GF-D8 (cell line): Measurements from ENCODE around the gene XPC.

ENCODE experiments used
- DNase-seq: peaks from one replicate; lab custom pipeline; 2025; lab: John Stamatoyannopoulos, UW

Gene XPC

GRCh38 chr3:14170531-14171159 is 7.8 kb downstream of the XPC start:
- DNase-seq: no peak

GRCh38 chr3:14169871-14170270 is 8.5 kb downstream of the XPC start:
- no peak for DNase-seq

- no peak for DNase-seq
Observed at GRCh38 chr3:14169435-14169834, 9.0 kb downstream of the XPC start.

GRCh38 chr3:14166877-14167603 is 11.4 kb downstream of the XPC start:
- no peak for DNase-seq

DNA sequence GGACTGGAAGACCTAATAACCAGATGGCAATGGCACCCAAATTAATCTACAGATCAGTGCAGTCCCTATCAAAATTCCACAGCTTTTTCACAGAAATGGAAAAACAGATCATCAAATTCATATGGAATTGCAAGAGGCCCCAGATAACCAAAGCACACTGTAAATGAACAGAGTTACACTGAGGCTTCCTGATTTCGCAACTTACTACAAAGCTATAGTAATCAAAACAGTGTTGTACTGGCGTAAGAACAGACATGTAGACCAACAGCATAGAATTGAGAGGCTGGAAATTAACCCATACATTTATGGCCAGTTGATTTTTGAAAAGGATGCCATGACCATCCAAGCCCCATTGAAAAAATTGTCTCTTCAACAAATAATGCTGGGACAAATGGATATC is 16.2 kb downstream of the XPC start:
- DNase-seq: no peak

DNA sequence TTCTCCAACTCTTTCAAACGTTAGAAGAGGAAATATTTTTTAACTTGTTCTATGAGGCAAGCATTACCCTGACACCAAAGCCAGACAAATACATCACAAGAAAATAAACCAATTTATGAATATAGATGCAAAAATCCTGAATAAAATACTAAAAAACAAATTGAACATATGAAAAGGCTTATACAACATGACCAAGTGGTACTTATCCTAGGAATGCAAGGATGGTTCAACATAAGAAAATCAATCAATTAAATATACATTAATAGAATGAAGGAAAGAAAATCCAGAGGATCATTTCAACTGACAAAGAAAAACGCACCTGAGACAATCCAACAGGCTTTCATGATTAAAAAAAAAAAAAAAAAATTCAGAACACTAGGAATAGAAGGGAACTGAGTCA is 17.1 kb downstream of the XPC start:
- DNase-seq: no peak

- no peak for DNase-seq
Observed at GRCh38 chr3:14159426-14159825, 19.0 kb downstream of the XPC start.

GRCh38 chr3:14158370-14158769 is 20.0 kb downstream of the XPC start:
- DNase-seq: no peak

DNA sequence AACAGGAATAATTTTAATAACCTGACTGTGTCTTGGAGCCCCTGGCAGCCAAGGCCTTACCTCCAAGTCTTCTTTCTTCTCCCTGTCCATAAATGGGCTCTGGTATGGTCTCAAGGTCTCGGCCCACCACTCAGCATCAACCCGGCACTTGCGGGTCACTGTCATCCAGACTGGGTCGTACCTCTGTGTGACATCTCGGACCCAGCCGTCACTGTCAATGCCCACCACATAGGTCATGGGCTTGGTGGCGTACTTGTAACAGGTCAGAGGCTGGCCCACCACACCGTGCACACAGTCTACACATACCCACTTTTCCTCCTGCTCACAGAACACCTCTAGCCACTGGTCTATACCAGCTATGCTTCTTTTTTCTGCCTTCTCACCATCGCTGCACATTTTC is 20.4 kb downstream of the XPC start:
- no peak for DNase-seq

GRCh38 chr3:14156843-14157561 is 21.4 kb downstream of the XPC start:
- no peak for DNase-seq

DNA sequence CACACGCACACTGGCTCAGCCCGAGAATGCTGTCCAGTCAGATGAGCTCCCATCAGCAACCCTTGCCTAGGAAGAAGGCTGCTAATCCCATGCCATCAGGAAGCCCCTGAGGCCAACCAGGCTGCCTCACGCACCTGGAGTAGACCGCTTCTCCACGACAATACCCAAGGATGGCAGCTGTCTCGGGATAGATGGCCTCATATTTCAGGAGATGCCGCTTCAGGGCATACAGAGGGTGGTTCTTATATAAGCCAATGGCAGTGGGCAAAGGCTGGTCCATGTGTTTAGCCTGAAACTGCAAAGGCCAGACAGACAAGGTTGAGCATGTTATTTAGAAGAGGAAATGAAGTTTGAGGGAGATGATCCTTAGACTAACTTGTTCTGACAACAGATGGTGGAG is 22.2 kb downstream of the XPC start:
- no peak for DNase-seq

DNA sequence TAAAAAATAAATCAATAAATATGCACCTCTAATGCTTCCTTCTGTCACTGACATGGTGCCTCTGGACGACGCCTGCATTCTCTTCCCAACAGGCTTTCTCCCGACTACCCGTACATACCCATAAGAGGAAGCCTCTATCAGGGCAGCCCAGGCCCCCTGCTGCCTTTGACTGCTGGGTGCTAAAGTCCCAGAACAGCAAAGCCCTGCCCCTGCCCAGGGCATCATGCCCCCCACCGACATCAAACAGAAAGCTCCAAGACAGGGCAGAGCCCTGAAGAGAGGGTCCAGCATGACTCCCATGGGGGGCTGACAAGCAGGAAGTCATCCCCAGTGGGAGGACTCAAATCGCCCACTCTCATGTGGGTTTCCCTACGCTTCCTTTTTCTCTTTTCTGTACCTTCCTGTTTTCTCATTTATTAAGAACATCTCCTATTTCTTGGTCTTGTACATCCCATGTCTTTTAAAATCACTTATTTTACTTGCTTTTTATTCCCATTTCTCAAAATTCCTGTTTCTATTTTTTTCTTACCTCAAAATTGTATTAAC is 23.4 kb downstream of the XPC start:
- DNase-seq: no peak

GRCh38 chr3:14154276-14154675 is 24.1 kb downstream of the XPC start:
- no peak for DNase-seq

GRCh38 chr3:14153663-14154062 is 24.7 kb downstream of the XPC start:
- no peak for DNase-seq

DNA sequence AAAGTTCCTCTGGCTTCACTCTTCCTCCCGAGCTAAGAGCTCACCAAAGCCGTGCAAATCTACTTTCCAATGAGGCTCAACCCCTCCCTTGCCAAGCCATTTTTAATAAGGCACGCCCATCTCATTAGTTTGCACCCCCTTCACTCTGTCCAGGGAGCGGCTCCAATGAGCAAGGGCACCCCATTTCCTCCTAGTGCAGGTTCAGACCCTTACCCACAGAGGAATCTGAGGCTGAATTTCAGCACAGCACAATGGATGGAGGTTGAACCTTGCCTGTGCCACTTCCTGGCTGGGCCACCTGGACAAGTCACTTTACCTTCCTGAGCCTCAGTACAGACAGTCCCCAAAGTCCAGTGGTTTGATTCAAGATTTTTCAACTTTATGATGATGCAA is 25.4 kb downstream of the XPC start:
- no peak for DNase-seq

- DNase-seq: no peak
Observed at GRCh38 chr3:14152233-14152962, 26.0 kb downstream of the XPC start.

- no peak for DNase-seq
Observed at GRCh38 chr3:14151471-14152083, 26.8 kb downstream of the XPC start.

DNA sequence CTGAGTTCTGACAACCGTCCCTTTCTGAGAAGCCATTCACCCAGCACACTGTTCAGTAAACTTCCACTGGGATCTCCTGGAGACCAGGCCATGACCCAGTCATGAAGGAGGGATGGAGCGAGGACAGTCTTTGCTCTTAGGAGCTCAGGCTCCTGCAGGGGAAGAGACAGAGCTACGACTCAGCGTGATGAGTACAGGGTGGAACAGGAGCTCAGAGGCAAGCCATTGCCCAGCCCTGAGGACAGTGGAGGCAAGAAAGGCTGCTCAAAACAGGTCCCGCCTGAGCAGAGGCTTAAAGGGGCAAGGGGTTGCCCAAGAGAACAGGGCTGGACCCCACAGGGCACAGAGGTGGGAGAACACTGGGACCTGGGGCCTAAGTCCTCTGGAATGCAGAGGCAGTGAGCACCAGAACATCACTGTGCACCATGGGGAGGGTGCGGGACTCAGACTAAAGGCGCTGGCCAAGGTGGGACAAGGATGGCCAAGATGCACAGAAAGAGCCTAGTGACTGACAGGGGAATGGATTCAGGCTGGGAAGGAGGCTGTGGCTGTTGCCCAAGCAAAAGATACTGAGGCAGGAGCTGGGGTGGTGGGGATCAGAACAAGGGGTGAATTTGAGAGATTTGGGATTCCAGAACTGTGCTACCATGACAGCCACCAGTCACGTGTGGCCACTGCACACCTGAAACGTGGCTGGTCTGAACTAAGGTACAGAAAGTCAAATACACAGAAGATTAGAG is 27.7 kb downstream of the XPC start:
- no peak for DNase-seq

DNA sequence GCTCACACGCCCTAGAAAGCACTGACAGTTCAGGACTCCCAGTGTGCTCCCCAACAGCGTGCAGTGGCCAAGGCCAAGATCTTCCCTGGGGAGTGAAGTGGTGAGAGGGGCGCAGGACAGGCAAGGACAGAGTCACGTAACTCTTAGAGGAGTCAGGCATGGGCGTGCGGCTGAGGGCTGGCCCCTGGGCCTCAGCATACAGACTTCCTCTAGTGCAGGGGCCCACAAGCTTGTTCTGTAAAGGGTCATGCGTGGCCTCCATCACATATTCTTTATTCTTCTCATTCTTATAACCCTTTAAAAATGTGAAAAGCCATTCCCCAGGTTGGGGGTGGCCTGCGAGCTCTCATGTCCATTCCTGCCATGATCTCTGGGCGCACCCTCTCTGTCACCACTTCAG is 28.3 kb downstream of the XPC start:
- DNase-seq: no peak

- no peak for DNase-seq
Observed at GRCh38 chr3:14148041-14148985, 30.1 kb downstream of the XPC start.
